ENCODE data around the gene MAPRE2. TPM values are rescaled to one million over a fixed set of nuclear protein-coding genes. Genes with fewer than 3 reads are reported as not detected.
"Not testable (repeated sequence)": the region's sequence is repeated elsewhere in the genome, so short reads cannot be mapped to it uniquely, and the experiment has no call there.

The MAPRE2 gene
- total RNA-seq, 2 donors from 2014 or later, result 11.7 to 11.9 TPM

- no peak overlapping the region for H3K27ac ChIP-seq
- no peaks in the 10 kb centered on the region for H3K4me1 ChIP-seq
- no peaks in the 10 kb centered on the region for H3K27me3 ChIP-seq
- H3K4me3 ChIP-seq, result no peak overlapping the region
- intact Hi-C loops (cut with DNase I), result no loop called here
- no peaks in the 10 kb centered on the region for H3K36me3 ChIP-seq (replicated peaks in 1 of 2; ENCODE audit: insufficient read depth in 1 of 2, low read depth in 2 of 2)
- ATAC-seq (no peak), DNase-seq (no peak)
- TF ChIP-seq POLR2A (IDR thresholded peaks at IDR 0.05), result no peak
- TF ChIP-seq CTCF (IDR thresholded peaks at IDR 0.05), result no peak
- H3K9me3 ChIP-seq, result no peaks in the 10 kb centered on the region
- WGBS, 2 donors, result 81 to 91% methylated on average over 4 of the region's 4 CpGs
Observed at GRCh38 chr18:35106013-35106844, 65.0 kb downstream of the MAPRE2 start.

GRCh38 chr18:35106845-35107148, 65.6 kb downstream of the MAPRE2 start:
- Histone ChIP-seq H3K4me3 (no peak overlapping the region), H3K27me3 (no peaks in the 10 kb centered on the region), H3K27ac (no peak overlapping the region), H3K9me3 (no peaks in the 10 kb centered on the region), H3K4me1 (no peaks in the 10 kb centered on the region), H3K36me3 (replicated peaks in 1 of 2; ENCODE audit: insufficient read depth in 1 of 2, low read depth in 2 of 2) (no peaks in the 10 kb centered on the region)
- TF ChIP-seq POLR2A (IDR thresholded peaks at IDR 0.05) (no peak), CTCF (IDR thresholded peaks at IDR 0.05) (no peak)
- DNase-seq, result no peak
- intact Hi-C loops (cut with DNase I), result no loop called here
- ATAC-seq, result no peak
- 61 to 70% methylated on average over 2 of the region's 2 CpGs for WGBS, 2 donors

- Histone ChIP-seq H3K27ac (no peak overlapping the region), H3K4me1 (no peaks in the 10 kb centered on the region), H3K4me3 (no peak overlapping the region), H3K36me3 (replicated peaks in 1 of 2; ENCODE audit: insufficient read depth in 1 of 2, low read depth in 2 of 2) (no peaks in the 10 kb centered on the region), H3K9me3 (no peaks in the 10 kb centered on the region), H3K27me3 (no peaks in the 10 kb centered on the region)
- ATAC-seq, result no peak
- TF ChIP-seq POLR2A (IDR thresholded peaks at IDR 0.05) (no peak), CTCF (IDR thresholded peaks at IDR 0.05) (no peak)
- DNase-seq, result no peak
- intact Hi-C loops (cut with DNase I), result no loop called here
Observed at GRCh38 chr18:35107216-35107615, 66.0 kb downstream of the MAPRE2 start.

GRCh38 chr18:35108088-35108487, 66.9 kb downstream of the MAPRE2 start:
- WGBS, 2 donors, result 87 to 96% methylated on average over 1 of the region's 1 CpG

GRCh38 chr18:35110059-35110458, 68.8 kb downstream of the MAPRE2 start:
- intact Hi-C loops (cut with DNase I), result no loop called here
- Histone ChIP-seq H3K36me3 (replicated peaks in 1 of 2; ENCODE audit: insufficient read depth in 1 of 2, low read depth in 2 of 2) (no peaks in the 10 kb centered on the region), H3K27ac (no peak overlapping the region), H3K9me3 (no peaks in the 10 kb centered on the region), H3K4me3 (no peak overlapping the region), H3K27me3 (no peaks in the 10 kb centered on the region), H3K4me1 (no peaks in the 10 kb centered on the region)
- DNase-seq (no peak), ATAC-seq (no peak)
- TF ChIP-seq CTCF (IDR thresholded peaks at IDR 0.05) (no peak), POLR2A (IDR thresholded peaks at IDR 0.05) (no peak)
- 87 to 89% methylated on average over 3 of the region's 3 CpGs for WGBS, 2 donors

More at GRCh38 chr18:35108088-35108487, 66.9 kb downstream of the MAPRE2 start:
- H3K27ac ChIP-seq; intact Hi-C loops (cut with DNase I); DNase-seq; ATAC-seq; H3K4me3 ChIP-seq; H3K36me3 ChIP-seq (replicated peaks in 1 of 2; ENCODE audit: insufficient read depth in 1 of 2, low read depth in 2 of 2); H3K9me3 ChIP-seq; H3K4me1 ChIP-seq; H3K27me3 ChIP-seq: not testable (repeated sequence)
